ENCODE data around the gene TLL1. TPM values are rescaled to one million over a fixed set of nuclear protein-coding genes. Genes with fewer than 3 reads are reported as not detected.

Gene TLL1
- total and polyA plus RNA-seq, 2 donors (not counting 3 experiments of a cell fraction or from before 2014, with no cell fraction given), result 0.41 to 1.4 TPM

DNA sequence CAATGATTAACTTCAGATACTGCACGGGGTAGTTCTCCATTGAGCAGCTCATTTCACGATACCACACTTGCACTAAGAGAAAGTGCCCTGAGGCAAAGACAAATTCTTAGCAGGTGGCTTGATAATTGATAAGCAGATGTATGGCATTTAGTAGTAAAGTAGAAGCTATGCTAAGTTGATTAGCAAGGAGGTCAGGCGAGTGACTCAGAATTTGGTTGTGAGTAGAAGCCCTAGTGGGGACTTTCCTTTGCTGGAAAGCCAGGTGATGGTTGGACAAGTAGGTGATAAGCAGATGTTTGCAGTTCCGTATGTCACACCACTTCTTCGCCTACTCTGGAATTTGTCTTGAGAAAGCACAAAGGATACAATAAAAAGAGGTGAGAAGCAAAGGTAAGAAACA lies 58.7 kb downstream of the TLL1 start:
- H3K4me2 ChIP-seq (ENCODE audit: insufficient read depth, low read length), result no peak overlapping the region
- ChIA-PET POLR2A (no interaction called here), CTCF (interaction anchor here (0.7 to 1.3 kb wide), 2 partner anchors 15 to 51 kb away, joined by 3 to 4 read pairs; no protein-coding TSS in a partner anchor)

DNA sequence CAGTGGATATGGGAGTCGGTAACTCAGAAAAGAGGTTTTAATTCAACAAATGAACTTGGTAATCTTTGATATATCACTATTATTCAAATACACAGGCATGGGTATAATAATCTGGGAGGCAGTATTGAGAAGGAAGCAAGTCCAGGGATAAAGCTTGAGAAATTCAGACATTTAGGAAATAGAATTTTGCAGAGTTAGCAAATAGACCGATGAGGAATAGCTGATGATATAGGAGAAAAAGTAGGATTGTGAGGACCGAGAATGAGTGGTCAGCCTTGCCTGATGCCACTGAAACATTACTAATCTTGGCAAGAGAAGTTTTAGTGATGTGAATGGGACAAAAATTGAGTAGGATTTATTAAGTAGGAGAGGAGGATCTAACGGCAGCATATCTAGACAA lies 71.9 kb downstream of the TLL1 start:
- dilution Hi-C loops (cut with MboI; ENCODE audit: extremely low pct_ligation_motif_present, low sequenced_read_pairs), result no loop called here
- H4K20me1 ChIP-seq (replicated peaks; ENCODE audit: control insufficient read depth, extremely low read depth, insufficient read depth, low read length), result no peaks in the 10 kb centered on the region
- H2AFZ ChIP-seq (ENCODE audit: low read depth, low read length), result no peak overlapping the region
- H3K4me2 ChIP-seq (ENCODE audit: insufficient read depth, low read length), result no peak overlapping the region
- ChIA-PET POLR2A (no interaction called here), CTCF (no interaction called here)
- no peak for DNase-seq (ENCODE audit: low read depth, low spot score)
- FAIRE-seq, result no peak
- no peaks in the 10 kb centered on the region for H3K27me3 ChIP-seq (ENCODE audit: control insufficient read depth in 2 of 2, insufficient read depth in 2 of 2, low read length in 2 of 2)
- H3K9ac ChIP-seq (replicated peaks; ENCODE audit: extremely low read depth, insufficient read depth, low read length), result no peak overlapping the region
- no peaks in the 10 kb centered on the region for H3K79me2 ChIP-seq (ENCODE audit: control insufficient read depth, insufficient read depth, low read length)
- H3K4me1 ChIP-seq (ENCODE audit: control insufficient read depth, extremely low read depth, insufficient read depth, low read length), result no peaks in the 10 kb centered on the region
- no peak overlapping the region for H3K27ac ChIP-seq (ENCODE audit: insufficient read depth, low read depth, low read length)
- no peaks in the 10 kb centered on the region for H3K9me1 ChIP-seq (replicated peaks; ENCODE audit: control insufficient read depth, extremely low read depth, insufficient read depth, low read length)
- no peak for TF ChIP-seq POLR2A (IDR thresholded peaks at IDR 0.05; ENCODE audit: low read depth, low read length)
- no peak for TF ChIP-seq FOS (IDR thresholded peaks at IDR 0.05; ENCODE audit: borderline replicate concordance, insufficient read depth, low read length)
- no peak for TF ChIP-seq POLR2AphosphoS5 (IDR thresholded peaks at IDR 0.05; ENCODE audit: insufficient read depth, low read depth, low read length)
- no peak for TF ChIP-seq MYC (IDR thresholded peaks at IDR 0.05; ENCODE audit: low read depth, low read length)
- TF ChIP-seq, protein P1, sequence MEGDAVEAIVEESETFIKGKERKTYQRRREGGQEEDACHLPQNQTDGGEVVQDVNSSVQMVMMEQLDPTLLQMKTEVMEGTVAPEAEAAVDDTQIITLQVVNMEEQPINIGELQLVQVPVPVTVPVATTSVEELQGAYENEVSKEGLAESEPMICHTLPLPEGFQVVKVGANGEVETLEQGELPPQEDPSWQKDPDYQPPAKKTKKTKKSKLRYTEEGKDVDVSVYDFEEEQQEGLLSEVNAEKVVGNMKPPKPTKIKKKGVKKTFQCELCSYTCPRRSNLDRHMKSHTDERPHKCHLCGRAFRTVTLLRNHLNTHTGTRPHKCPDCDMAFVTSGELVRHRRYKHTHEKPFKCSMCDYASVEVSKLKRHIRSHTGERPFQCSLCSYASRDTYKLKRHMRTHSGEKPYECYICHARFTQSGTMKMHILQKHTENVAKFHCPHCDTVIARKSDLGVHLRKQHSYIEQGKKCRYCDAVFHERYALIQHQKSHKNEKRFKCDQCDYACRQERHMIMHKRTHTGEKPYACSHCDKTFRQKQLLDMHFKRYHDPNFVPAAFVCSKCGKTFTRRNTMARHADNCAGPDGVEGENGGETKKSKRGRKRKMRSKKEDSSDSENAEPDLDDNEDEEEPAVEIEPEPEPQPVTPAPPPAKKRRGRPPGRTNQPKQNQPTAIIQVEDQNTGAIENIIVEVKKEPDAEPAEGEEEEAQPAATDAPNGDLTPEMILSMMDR (IDR thresholded peaks at IDR 0.05; ENCODE audit: extremely low read depth in 1 of 2, insufficient read depth in 1 of 2, low read depth in 1 of 2, low read length in 2 of 2), result no peak
- TF ChIP-seq, protein P2, sequence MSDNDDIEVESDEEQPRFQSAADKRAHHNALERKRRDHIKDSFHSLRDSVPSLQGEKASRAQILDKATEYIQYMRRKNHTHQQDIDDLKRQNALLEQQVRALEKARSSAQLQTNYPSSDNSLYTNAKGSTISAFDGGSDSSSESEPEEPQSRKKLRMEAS (IDR thresholded peaks at IDR 0.05; ENCODE audit: insufficient read depth, insufficient read length), result no peak
- TF ChIP-seq GATA2 (IDR thresholded peaks at IDR 0.05; ENCODE audit: insufficient read depth, insufficient read length, low read depth, low read length), result no peak
- no peak for TF ChIP-seq EZH2 (IDR thresholded peaks at IDR 0.05; ENCODE audit: borderline replicate concordance, low read depth, low read length, severe bottlenecking)
- TF ChIP-seq JUN (IDR thresholded peaks at IDR 0.05; ENCODE audit: borderline replicate concordance, insufficient read depth, insufficient read length, low read depth), result no peak
- H3K36me3 ChIP-seq (ENCODE audit: control insufficient read depth in 2 of 2, extremely low read depth in 1 of 2, insufficient read depth in 2 of 2, low read length in 2 of 2), result no peaks in the 10 kb centered on the region
- intact Hi-C loops (cut with micrococcal nuclease), result no loop called here
- no peak overlapping the region for H3K4me3 ChIP-seq (replicated peaks in 1 of 3; ENCODE audit: insufficient read depth in 1 of 3, low read depth in 1 of 3, low read length in 3 of 3)
- no peaks in the 10 kb centered on the region for H3K9me3 ChIP-seq (replicated peaks; ENCODE audit: control insufficient read depth, insufficient read depth, low read length)
- no TSS peak for BruUV-seq (replicated peaks)

More for the DNA sequence above, 58.7 kb downstream of the TLL1 start:
- Histone ChIP-seq H3K79me2 (ENCODE audit: control insufficient read depth, insufficient read depth, low read length) (no peaks in the 10 kb centered on the region), H4K20me1 (replicated peaks; ENCODE audit: control insufficient read depth, extremely low read depth, insufficient read depth, low read length) (no peaks in the 10 kb centered on the region), H3K4me1 (ENCODE audit: control insufficient read depth, extremely low read depth, insufficient read depth, low read length) (peaks cover 9% of the 10 kb centered on the region), H3K9me1 (replicated peaks; ENCODE audit: control insufficient read depth, extremely low read depth, insufficient read depth, low read length) (no peaks in the 10 kb centered on the region), H3K4me3 (replicated peaks in 1 of 3; ENCODE audit: insufficient read depth in 1 of 3, low read depth in 1 of 3, low read length in 3 of 3) (no peak overlapping the region), H3K27me3 (ENCODE audit: control insufficient read depth in 2 of 2, insufficient read depth in 2 of 2, low read length in 2 of 2) (no peaks in the 10 kb centered on the region), H3K36me3 (ENCODE audit: control insufficient read depth in 2 of 2, extremely low read depth in 1 of 2, insufficient read depth in 2 of 2, low read length in 2 of 2) (no peaks in the 10 kb centered on the region), H3K27ac (ENCODE audit: insufficient read depth, low read depth, low read length) (no peak overlapping the region), H3K9ac (replicated peaks; ENCODE audit: extremely low read depth, insufficient read depth, low read length) (no peak overlapping the region), H3K9me3 (replicated peaks; ENCODE audit: control insufficient read depth, insufficient read depth, low read length) (no peaks in the 10 kb centered on the region), H2AFZ (ENCODE audit: low read depth, low read length) (no peak overlapping the region)
- dilution Hi-C loops (cut with MboI; ENCODE audit: extremely low pct_ligation_motif_present, low sequenced_read_pairs), result no loop called here
- DNase-seq (ENCODE audit: low read depth, low spot score), result no peak
- FAIRE-seq, result no peak
- intact Hi-C loops (cut with micrococcal nuclease), result no loop called here
- BruUV-seq (replicated peaks), result no TSS peak
- TF ChIP-seq POLR2AphosphoS5 (IDR thresholded peaks at IDR 0.05; ENCODE audit: insufficient read depth, low read depth, low read length), result no peak

Data from endothelial cell of umbilical vein (primary cell).